Adrenal gland (tissue), 12 donors: ENCODE data around the gene ECE2. TPM values are rescaled to one million over a fixed set of nuclear protein-coding genes. Genes with fewer than 3 reads are reported as not detected.

Experiments used
- DNase-seq, 7 donors: peaks; one replicate each; pipeline ENCODE4 v3.0.0-alpha.2; 2019 to 2020
- H3K27ac ChIP-seq, 5 donors: fragments of 200-600 bp; sonication (generic) in 4 of 5; 1 replicate in 3 of 5; 2 replicates in 2 of 5; pipeline versions ENCODE4 v1.5.1 to v1.8.0; 2016 to 2020; ENCODE audit warnings: mild to moderate bottlenecking in 1 of 5
- H3K27me3 ChIP-seq: fragments of 200-600 bp; 2 replicates; pipeline ENCODE4 v1.8.0; 2021
- H3K36me3 ChIP-seq, 2 donors: fragments of 200-600 bp; replicated peaks in 1 of 2; 1 replicate in 1 of 2; 2 replicates in 1 of 2; pipeline versions ENCODE4 v1.5.1 to v1.8.0; 2018 to 2022
- H3K4me1 ChIP-seq, 2 donors: fragments of 200-600 bp; replicated peaks in 1 of 2; 1 replicate in 1 of 2; 2 replicates in 1 of 2; pipeline versions ENCODE4 v1.5.1 to v1.8.0; 2018 to 2021
- H3K4me3 ChIP-seq, 4 donors: fragments of 200-600 bp; sonication (generic) in 3 of 4; one replicate each; pipeline ENCODE4 v1.5.1; 2016 to 2018
- H3K9me3 ChIP-seq, 3 donors: fragments of 200-600 bp; sonication (generic) in 1 of 3; replicated peaks in 1 of 3; 1 replicate in 2 of 3; 2 replicates in 1 of 3; pipeline versions ENCODE4 v1.5.1 to v1.8.0; 2016 to 2021
- POLR2A ChIP-seq, 2 donors: fragments of 450-650 bp; IDR thresholded peaks; one replicate each; pipeline ENCODE4 v1.6.1; 2017; ENCODE audit warnings: antibody characterized with exemption in 2 of 2, mild to moderate bottlenecking in 2 of 2, moderate library complexity in 1 of 2
- WGBS, 4 donors: extraction: QIAGEN DNeasy Blood & Tissue Kit in 2 of 4; methylation state at CpG; one replicate each; pipeline versions ENCODE4 v1.1.5 to v1.1.7; 2013 to 2017; 5-methylcytosine and 5-hydroxymethylcytosine counted together
- intact Hi-C, 2 donors: fragments of 100-400 bp; cut with DNase I; formaldehyde crosslinking; loops; one replicate each; pipeline versions ENCODE4 v1.14.1 to v1.15.0; 2022 to 2023
- polyA plus RNA-seq, 3 donors: library from polyadenylated mRNA; stranded (reverse); fragments of 200-250 nt in 2 of 3; fragments of 350-450 nt in 1 of 3; fragmentation: Illumina TruSeq in 1 of 3; extraction: RNeasy Lipid Tissue Mini Kit (QIAGEN cat#74804) in 1 of 3; gene quantifications; one replicate each; pipeline ENCODE4 v1.2.3, GENCODE V29; 2013 to 2014
- total RNA-seq, 9 donors: library from RNA; depleted of rRNA in 4 of 9; stranded (reverse); fragments of >200 nt in 4 of 9; fragments of 120-200 nt in 1 of 9; fragmentation: NEBNext Ultra II Directional in 1 of 9; extraction: Animal tissue kit (Norgen Biotek cat#: 25700) in 1 of 9; gene quantifications; one replicate each; pipeline versions ENCODE4 v1.1.0 to v1.2.4, GENCODE V29; 2013 to 2023
- TF ChIP-seq, protein P1 (sequence below), 6 experiments: fragments of 450-650 bp in 4 of 6; fragments of 200-600 bp in 2 of 6; sonication (generic) in 1 of 6; IDR thresholded peaks; 1 replicate in 5 of 6; 2 replicates in 1 of 6; pipeline versions ENCODE4 v1.5.1 to v1.8.0; 2016 to 2021; ENCODE audit warnings: antibody characterized with exemption in 6 of 6, mild to moderate bottlenecking in 2 of 6, moderate library complexity in 1 of 6
- donor health status: healthy with polysubstance abuse.
- donor health status: Bipolar disorder and iron deficiency.
- donor health status: DM: yes; HTN: yes; CAD: no.
- donor health status: DM: no; HTN: no; CAD: no.
- donor health status: DM: no; HTN: no; CAD: no.
- donor health status: DM: yes; HTN: yes; CAD: no.

Gene ECE2
- total and polyA plus RNA-seq, 12 donors, result 0.27 to 15.2 (median 5.8) TPM; not detected in 4

DNA sequence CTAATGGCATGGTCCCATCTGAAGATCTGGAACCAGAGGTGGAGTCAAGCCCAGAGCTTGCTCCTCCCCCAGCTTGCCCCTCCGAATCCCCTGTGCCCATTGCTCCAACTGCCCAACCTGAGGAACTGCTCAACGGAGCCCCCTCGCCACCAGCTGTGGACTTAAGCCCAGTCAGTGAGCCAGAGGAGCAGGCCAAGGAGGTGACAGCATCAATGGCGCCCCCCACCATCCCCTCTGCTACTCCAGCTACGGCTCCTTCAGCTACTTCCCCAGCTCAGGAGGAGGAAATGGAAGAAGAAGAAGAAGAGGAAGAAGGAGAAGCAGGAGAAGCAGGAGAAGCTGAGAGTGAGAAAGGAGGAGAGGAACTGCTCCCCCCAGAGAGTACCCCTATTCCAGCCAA, 45.8 kb downstream of the ECE2 start:
- TF ChIP-seq POLR2A (IDR thresholded peaks at IDR 0.05), result no peak
- TF ChIP-seq, protein P1, sequence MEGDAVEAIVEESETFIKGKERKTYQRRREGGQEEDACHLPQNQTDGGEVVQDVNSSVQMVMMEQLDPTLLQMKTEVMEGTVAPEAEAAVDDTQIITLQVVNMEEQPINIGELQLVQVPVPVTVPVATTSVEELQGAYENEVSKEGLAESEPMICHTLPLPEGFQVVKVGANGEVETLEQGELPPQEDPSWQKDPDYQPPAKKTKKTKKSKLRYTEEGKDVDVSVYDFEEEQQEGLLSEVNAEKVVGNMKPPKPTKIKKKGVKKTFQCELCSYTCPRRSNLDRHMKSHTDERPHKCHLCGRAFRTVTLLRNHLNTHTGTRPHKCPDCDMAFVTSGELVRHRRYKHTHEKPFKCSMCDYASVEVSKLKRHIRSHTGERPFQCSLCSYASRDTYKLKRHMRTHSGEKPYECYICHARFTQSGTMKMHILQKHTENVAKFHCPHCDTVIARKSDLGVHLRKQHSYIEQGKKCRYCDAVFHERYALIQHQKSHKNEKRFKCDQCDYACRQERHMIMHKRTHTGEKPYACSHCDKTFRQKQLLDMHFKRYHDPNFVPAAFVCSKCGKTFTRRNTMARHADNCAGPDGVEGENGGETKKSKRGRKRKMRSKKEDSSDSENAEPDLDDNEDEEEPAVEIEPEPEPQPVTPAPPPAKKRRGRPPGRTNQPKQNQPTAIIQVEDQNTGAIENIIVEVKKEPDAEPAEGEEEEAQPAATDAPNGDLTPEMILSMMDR (IDR thresholded peaks at IDR 0.05), result no peak
- peak overlapping the region; percentile 4 to 98 (median 82) for H3K27ac ChIP-seq

DNA sequence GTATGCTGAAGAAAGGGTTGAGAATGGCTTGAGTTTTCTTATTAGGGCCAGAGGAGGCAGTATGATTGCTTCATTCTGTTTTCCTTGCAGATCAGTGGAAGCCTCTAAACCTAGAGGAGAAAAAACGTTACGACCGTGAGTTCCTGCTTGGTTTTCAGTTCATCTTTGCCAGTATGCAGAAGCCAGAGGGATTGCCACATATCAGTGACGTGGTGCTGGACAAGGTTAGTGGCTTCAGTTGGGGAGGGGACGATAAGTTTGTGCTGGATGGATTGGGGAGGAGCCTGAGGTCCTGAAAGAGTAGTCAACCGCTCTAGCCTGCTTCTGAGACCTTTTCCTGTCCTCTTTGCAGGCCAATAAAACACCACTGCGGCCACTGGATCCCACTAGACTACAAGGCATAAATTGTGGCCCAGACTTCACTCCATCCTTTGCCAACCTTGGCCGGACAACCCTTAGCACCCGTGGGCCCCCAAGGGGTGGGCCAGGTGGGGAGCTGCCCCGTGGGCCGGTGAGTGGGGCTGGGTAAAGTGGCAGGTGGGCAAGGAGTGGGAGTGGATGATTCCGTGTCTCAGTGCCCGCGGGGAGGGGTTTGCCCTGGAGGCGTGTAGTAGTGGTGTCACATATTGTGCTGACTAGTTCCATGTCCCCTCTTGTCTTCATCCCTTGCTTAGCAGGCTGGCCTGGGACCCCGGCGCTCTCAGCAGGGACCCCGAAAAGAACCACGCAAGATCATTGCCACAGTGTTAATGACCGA, 47.1 kb downstream of the ECE2 start:
- H3K27me3 ChIP-seq, result no peaks in the 10 kb centered on the region
- peaks cover 0 to 89% of the 10 kb centered on the region in 2 donors for H3K36me3 ChIP-seq
- H3K9me3 ChIP-seq, result no peaks in the 10 kb centered on the region
- H3K4me3 ChIP-seq, result no peak overlapping the region
- TF ChIP-seq, protein P1 (IDR thresholded peaks at IDR 0.05), result peak in 3 of 6 experiments; percentile 10 to 27 (median 24)
- TF ChIP-seq POLR2A (IDR thresholded peaks at IDR 0.05), result peak in 1 of 2 donors; percentile 74
- 53 to 61% (median 57%) methylated on average over 11 to 20 of the region's 20 CpGs for WGBS, 4 donors
- peak; percentile 89 to 97 (median 96) for DNase-seq
- H3K4me1 ChIP-seq, result peaks cover 51 to 57% of the 10 kb centered on the region in 2 donors
- intact Hi-C loops, result no loop called here
- peak overlapping the region; percentile 61 to 98 (median 82) for H3K27ac ChIP-seq

More for the DNA sequence above, 45.8 kb downstream of the ECE2 start:
- 73 to 78% (median 76%) methylated on average over 5 of the region's 5 CpGs for WGBS, 4 donors
- H3K36me3 ChIP-seq, result peaks cover 0 to 89% of the 10 kb centered on the region in 2 donors
- H3K4me1 ChIP-seq, result peaks cover 62 to 69% of the 10 kb centered on the region in 2 donors
- intact Hi-C loops, result no loop called here
- DNase-seq, result no peak
- H3K27me3 ChIP-seq, result no peaks in the 10 kb centered on the region
- no peaks in the 10 kb centered on the region for H3K9me3 ChIP-seq
- no peak overlapping the region for H3K4me3 ChIP-seq

DNA sequence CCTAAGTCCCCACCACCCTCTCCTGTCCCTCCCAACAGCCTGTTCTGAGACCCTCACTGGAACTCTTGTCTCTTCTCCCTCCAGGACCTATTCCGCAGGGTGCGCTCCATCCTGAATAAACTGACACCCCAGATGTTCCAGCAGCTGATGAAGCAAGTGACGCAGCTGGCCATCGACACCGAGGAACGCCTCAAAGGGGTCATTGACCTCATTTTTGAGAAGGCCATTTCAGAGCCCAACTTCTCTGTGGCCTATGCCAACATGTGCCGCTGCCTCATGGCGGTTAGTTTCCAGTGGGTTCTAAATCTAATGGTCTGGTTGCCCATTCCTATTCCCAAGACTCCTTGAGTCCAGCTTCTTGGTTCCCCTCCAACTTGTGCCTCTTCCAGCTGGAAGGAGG, 47.9 kb downstream of the ECE2 start:
- DNase-seq, result peak; percentile 54 to 89 (median 80)
- intact Hi-C loops, result no loop called here
- Histone ChIP-seq H3K9me3 (no peaks in the 10 kb centered on the region), H3K4me3 (no peak overlapping the region), H3K36me3 (peaks cover 0 to 89% of the 10 kb centered on the region in 2 donors), H3K4me1 (peaks cover 44 to 49% of the 10 kb centered on the region in 2 donors), H3K27me3 (no peaks in the 10 kb centered on the region), H3K27ac (peak overlapping the region; percentile 15 to 98 (median 77))
- TF ChIP-seq, protein P1 (IDR thresholded peaks at IDR 0.05), result no peak
- TF ChIP-seq POLR2A (IDR thresholded peaks at IDR 0.05), result peak in 1 of 2 donors; percentile 30
- 40 to 61% (median 53%) methylated on average over 8 of the region's 8 CpGs for WGBS, 4 donors

DNA sequence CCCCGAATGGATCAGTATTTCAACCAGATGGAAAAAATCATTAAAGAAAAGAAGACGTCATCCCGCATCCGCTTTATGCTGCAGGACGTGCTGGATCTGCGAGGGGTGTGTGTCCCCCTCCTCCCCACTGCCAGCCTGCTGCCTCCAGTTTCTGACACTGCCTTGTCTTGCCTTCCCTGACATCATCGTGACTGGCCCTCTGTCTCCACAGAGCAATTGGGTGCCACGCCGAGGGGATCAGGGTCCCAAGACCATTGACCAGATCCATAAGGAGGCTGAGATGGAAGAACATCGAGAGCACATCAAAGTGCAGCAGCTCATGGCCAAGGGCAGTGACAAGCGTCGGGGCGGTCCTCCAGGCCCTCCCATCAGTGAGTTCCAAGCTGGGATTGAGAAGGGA, 49.4 kb downstream of the ECE2 start:
- H3K36me3 ChIP-seq, result peaks cover 0 to 100% of the 10 kb centered on the region in 2 donors
- no peak for TF ChIP-seq POLR2A (IDR thresholded peaks at IDR 0.05)
- TF ChIP-seq, protein P1 (IDR thresholded peaks at IDR 0.05), result no peak
- peak overlapping the region in 2 of 5 donors; percentile 54 to 96 for H3K27ac ChIP-seq
- no peak overlapping the region for H3K4me3 ChIP-seq
- no peaks in the 10 kb centered on the region for H3K9me3 ChIP-seq
- no peak for DNase-seq
- WGBS, 4 donors, result 77 to 84% (median 82%) methylated on average over 13 of the region's 13 CpGs
- intact Hi-C loops, result no loop called here
- no peaks in the 10 kb centered on the region for H3K27me3 ChIP-seq
- peaks cover 32 to 36% of the 10 kb centered on the region in 2 donors for H3K4me1 ChIP-seq
